Neural cell (in vitro differentiated cells): ENCODE data around the gene SDCCAG8. TPM values are rescaled to one million over a fixed set of nuclear protein-coding genes. Genes with fewer than 3 reads are reported as not detected.

Source experiments
- H2AFZ ChIP-seq: fragments of 200-600, 300-800 bp; sonication (generic), shearing (Covaris generic); 2 replicates; pipeline ENCODE4 v1.6.0; 2014; ENCODE audit warnings: low read depth, mild to moderate bottlenecking, antibody characterized with exemption, low read length, moderate library complexity
- H3F3A ChIP-seq: fragments of 200-600 bp; shearing (Covaris generic); 2 replicates; pipeline ENCODE4 v1.6.1; 2016; ENCODE audit warnings: mild to moderate bottlenecking, moderate library complexity, mixed read lengths, antibody characterized with exemption, low read length; ENCODE audit not compliant: insufficient read depth, poor library complexity, severe bottlenecking
- H3K27ac ChIP-seq: fragments of 200-600, 300-800 bp; sonication (generic), shearing (Covaris generic); 2 replicates; pipeline ENCODE4 v1.5.1; 2014; ENCODE audit warnings: mild to moderate bottlenecking, low read length, moderate library complexity
- H3K27me3 ChIP-seq: fragments of 300-800, 200-600 bp; sonication (generic), shearing (Covaris generic); 2 replicates; pipeline ENCODE4 v1.6.0; 2014; ENCODE audit warnings: mild to moderate bottlenecking, low read depth, low read length, moderate library complexity; ENCODE audit not compliant: insufficient read depth
- H3K36me3 ChIP-seq: fragments of 300-800, 200-600 bp; sonication (generic), shearing (Covaris generic); 2 replicates; pipeline ENCODE4 v1.5.1; 2014; ENCODE audit warnings: mild to moderate bottlenecking, antibody characterized with exemption, low read length, moderate library complexity; ENCODE audit not compliant: insufficient read depth
- H3K4me2 ChIP-seq: fragments of 300-800, 200-600 bp; sonication (generic), shearing (Covaris generic); 2 replicates; pipeline ENCODE4 v1.6.0; 2014; ENCODE audit warnings: mild to moderate bottlenecking, low read length
- H3K4me3 ChIP-seq: fragments of 300-800, 200-600 bp; sonication (generic), shearing (Covaris generic); 2 replicates; pipeline ENCODE4 v1.5.1; 2014; ENCODE audit warnings: mild to moderate bottlenecking, low read length, moderate library complexity
- H3K79me2 ChIP-seq: fragments of 200-600 bp; shearing (Covaris generic); replicated peaks from 2 replicates; pipeline ENCODE4 v1.6.0; 2014; ENCODE audit warnings: mild to moderate bottlenecking, low read length, moderate library complexity; ENCODE audit not compliant: insufficient read depth
- H3K9ac ChIP-seq: fragments of 300-800, 200-600 bp; sonication (generic), shearing (Covaris generic); 2 replicates; pipeline ENCODE4 v1.6.1; 2016; ENCODE audit warnings: mild to moderate bottlenecking, low read length, mixed read lengths
- H3K9me2 ChIP-seq: fragments of 200-600 bp; shearing (Covaris generic); 2 replicates; pipeline ENCODE4 v1.6.1; 2016; ENCODE audit warnings: mild to moderate bottlenecking, low read length, mixed read lengths; ENCODE audit not compliant: insufficient read depth
- H3K9me3 ChIP-seq: fragments of 200-600, 300-800 bp; sonication (generic), shearing (Covaris generic); 2 replicates; pipeline ENCODE4 v1.6.1; 2016; ENCODE audit warnings: mild to moderate bottlenecking, mixed run types, low read length, moderate library complexity, mixed read lengths
- H4K20me1 ChIP-seq: fragments of 200-600 bp; shearing (Covaris generic); 2 replicates; pipeline ENCODE4 v1.6.1; 2016; ENCODE audit warnings: mild to moderate bottlenecking, mixed run types; ENCODE audit not compliant: insufficient read depth
- CTCF ChIP-seq: fragments of 450-650 bp; IDR thresholded peaks from 2 replicates; pipeline ENCODE4 v1.5.1; 2014; ENCODE audit warnings: antibody characterized with exemption, mild to moderate bottlenecking, moderate library complexity; ENCODE audit not compliant: poor library complexity, severe bottlenecking
- EP300 ChIP-seq: fragments of 450-650 bp; conservative IDR thresholded peaks from 2 replicates; pipeline ENCODE4 v1.6.1; 2014; ENCODE audit warnings: antibody characterized with exemption, mild to moderate bottlenecking, moderate library complexity; ENCODE audit not compliant: poor library complexity, severe bottlenecking
- EZH2 ChIP-seq: fragments of 200-600, 300-800 bp; shearing (Covaris generic), sonication (generic); IDR thresholded peaks from 2 replicates; pipeline ENCODE4 v1.6.1; 2014; ENCODE audit warnings: antibody characterized with exemption, low read length, borderline replicate concordance, mild to moderate bottlenecking; ENCODE audit not compliant: insufficient read depth, poor library complexity, severe bottlenecking
- POLR2AphosphoS5 ChIP-seq: IDR thresholded peaks from 2 replicates; pipeline ENCODE4 v1.6.1; 2012
- RAD21 ChIP-seq: fragments of 450-650 bp; conservative IDR thresholded peaks from 2 replicates; pipeline ENCODE4 v1.6.1; 2014; ENCODE audit warnings: antibody characterized with exemption, mild to moderate bottlenecking, moderate library complexity
- REST ChIP-seq: IDR thresholded peaks from 2 replicates; pipeline ENCODE4 v1.6.1; 2012; ENCODE audit warnings: borderline replicate concordance
- TAF1 ChIP-seq: IDR thresholded peaks from 2 replicates; pipeline ENCODE4 v1.6.1; 2012; ENCODE audit warnings: low read depth
- polyA plus RNA-seq: library from polyadenylated mRNA; depleted of rRNA; stranded (reverse); fragments of >200 nt; gene quantifications from 2 replicates; pipeline ENCODE4 v1.2.3, GENCODE V29; 2014

SDCCAG8 gene
- polyA plus RNA-seq, 1 donor from 2014 or later, result 32.2 TPM

- Histone ChIP-seq H4K20me1 (no peaks in the 10 kb centered on the region), H2AFZ (no peak overlapping the region), H3K9ac (no peak overlapping the region), H3K79me2 (no peaks in the 10 kb centered on the region), H3K27me3 (no peaks in the 10 kb centered on the region), H3K4me3 (no peak overlapping the region), H3K36me3 (no peaks in the 10 kb centered on the region), H3K27ac (no peak overlapping the region), H3K9me2 (no peaks in the 10 kb centered on the region), H3K4me2 (no peak overlapping the region), H3F3A (no peaks in the 10 kb centered on the region), H3K9me3 (no peaks in the 10 kb centered on the region)
- no peak for TF ChIP-seq POLR2AphosphoS5
- no peak for TF ChIP-seq REST
- no peak for TF ChIP-seq CTCF
- no peak for TF ChIP-seq EZH2
- no peak for TF ChIP-seq RAD21
- TF ChIP-seq EP300, result no peak
- TF ChIP-seq TAF1, result no peak
These were observed 234.1 kb downstream of the SDCCAG8 start for GRCh38 chr1:243489681-243490546.

- no peaks in the 10 kb centered on the region for H3K27me3 ChIP-seq
- no peak for TF ChIP-seq RAD21
- no peak for TF ChIP-seq EP300
- H3K36me3 ChIP-seq, result no peaks in the 10 kb centered on the region
- H3K9ac ChIP-seq, result no peak overlapping the region
- H3K4me2 ChIP-seq, result no peak overlapping the region
- H3K9me3 ChIP-seq, result no peaks in the 10 kb centered on the region
- H3F3A ChIP-seq, result no peaks in the 10 kb centered on the region
- H4K20me1 ChIP-seq, result no peaks in the 10 kb centered on the region
- H3K9me2 ChIP-seq, result no peaks in the 10 kb centered on the region
- H3K79me2 ChIP-seq, result no peaks in the 10 kb centered on the region
- H2AFZ ChIP-seq, result no peak overlapping the region
- H3K4me3 ChIP-seq, result no peak overlapping the region
- no peak overlapping the region for H3K27ac ChIP-seq
These were observed 235.2 kb downstream of the SDCCAG8 start for GRCh38 chr1:243490748-243491686.
